IPS-11a (cell line): ENCODE data around the gene LMTK3.
"Not testable (repeated sequence)": the region's sequence is repeated elsewhere in the genome, so short reads cannot be mapped to it uniquely, and the experiment has no call there.

Experiments
- H3K4me3 ChIP-seq: one replicate; pipeline ENCODE4 v1.5.1; 2013; ENCODE audit warnings: low read depth, low read length, control low read depth

Gene LMTK3

GRCh38 chr19:48539503-48540096, 28.0 kb upstream of the LMTK3 start:
- H3K4me3 ChIP-seq = no peak overlapping the region

GRCh38 chr19:48538057-48538456, 26.4 kb upstream of the LMTK3 start:
- H3K4me3 ChIP-seq = not testable (repeated sequence)

- H3K4me3 ChIP-seq = no peak overlapping the region
Observed at GRCh38 chr19:48537541-48537940, 25.9 kb upstream of the LMTK3 start.

GRCh38 chr19:48533770-48534169, 22.1 kb upstream of the LMTK3 start:
- no peak overlapping the region for H3K4me3 ChIP-seq

GRCh38 chr19:48530770-48531169, 19.1 kb upstream of the LMTK3 start:
- H3K4me3 ChIP-seq = no peak overlapping the region

- H3K4me3 ChIP-seq = no peak overlapping the region
Observed at GRCh38 chr19:48530066-48530720, 18.6 kb upstream of the LMTK3 start.

GRCh38 chr19:48529156-48529555, 17.5 kb upstream of the LMTK3 start:
- H3K4me3 ChIP-seq = no peak overlapping the region

- no peak overlapping the region for H3K4me3 ChIP-seq
Observed at GRCh38 chr19:48524732-48525131, 13.1 kb upstream of the LMTK3 start.

- no peak overlapping the region for H3K4me3 ChIP-seq
Observed at GRCh38 chr19:48524221-48524620, 12.6 kb upstream of the LMTK3 start.

- no peak overlapping the region for H3K4me3 ChIP-seq
Observed at GRCh38 chr19:48520134-48520533, 8.5 kb upstream of the LMTK3 start.

GRCh38 chr19:48519426-48519825, 7.8 kb upstream of the LMTK3 start:
- H3K4me3 ChIP-seq = not testable (repeated sequence)

- H3K4me3 ChIP-seq = no peak overlapping the region
Observed at GRCh38 chr19:48518207-48518606, 6.6 kb upstream of the LMTK3 start.

- H3K4me3 ChIP-seq = no peak overlapping the region
Observed at GRCh38 chr19:48516536-48516935, 4.9 kb upstream of the LMTK3 start.

- H3K4me3 ChIP-seq = peak overlapping the region; percentile 59
Observed at GRCh38 chr19:48514123-48514458, 2.5 kb upstream of the LMTK3 start.

- peak overlapping the region; percentile 59 for H3K4me3 ChIP-seq
Observed at GRCh38 chr19:48513289-48514122, 1.9 kb upstream of the LMTK3 start.

- H3K4me3 ChIP-seq = no peak overlapping the region
Observed at GRCh38 chr19:48512504-48513288, 1.1 kb upstream of the LMTK3 start.

GRCh38 chr19:48511321-48511731, 309 bp downstream of the LMTK3 start:
- H3K4me3 ChIP-seq = peak overlapping the region; percentile 30

- H3K4me3 ChIP-seq = peak overlapping the region; percentile 30
Observed at GRCh38 chr19:48510421-48511268, 990 bp downstream of the LMTK3 start.

- H3K4me3 ChIP-seq = no peak overlapping the region
Observed at GRCh38 chr19:48509467-48510194, 2.0 kb downstream of the LMTK3 start.
